Activated CD4-positive, CD25-positive, alpha-beta regulatory T cell (primary cell): ENCODE data around the gene RAB7B.
"Not testable (repeated sequence)": the region's sequence is repeated elsewhere in the genome, so short reads cannot be mapped to it uniquely, and the experiment has no call there.

Experiments used
- DNase-seq, 4 experiments: peaks; one replicate each; lab custom pipeline; 2025; lab: John Stamatoyannopoulos, UW

RAB7B gene, protein sequence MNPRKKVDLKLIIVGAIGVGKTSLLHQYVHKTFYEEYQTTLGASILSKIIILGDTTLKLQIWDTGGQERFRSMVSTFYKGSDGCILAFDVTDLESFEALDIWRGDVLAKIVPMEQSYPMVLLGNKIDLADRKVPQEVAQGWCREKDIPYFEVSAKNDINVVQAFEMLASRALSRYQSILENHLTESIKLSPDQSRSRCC

DNA sequence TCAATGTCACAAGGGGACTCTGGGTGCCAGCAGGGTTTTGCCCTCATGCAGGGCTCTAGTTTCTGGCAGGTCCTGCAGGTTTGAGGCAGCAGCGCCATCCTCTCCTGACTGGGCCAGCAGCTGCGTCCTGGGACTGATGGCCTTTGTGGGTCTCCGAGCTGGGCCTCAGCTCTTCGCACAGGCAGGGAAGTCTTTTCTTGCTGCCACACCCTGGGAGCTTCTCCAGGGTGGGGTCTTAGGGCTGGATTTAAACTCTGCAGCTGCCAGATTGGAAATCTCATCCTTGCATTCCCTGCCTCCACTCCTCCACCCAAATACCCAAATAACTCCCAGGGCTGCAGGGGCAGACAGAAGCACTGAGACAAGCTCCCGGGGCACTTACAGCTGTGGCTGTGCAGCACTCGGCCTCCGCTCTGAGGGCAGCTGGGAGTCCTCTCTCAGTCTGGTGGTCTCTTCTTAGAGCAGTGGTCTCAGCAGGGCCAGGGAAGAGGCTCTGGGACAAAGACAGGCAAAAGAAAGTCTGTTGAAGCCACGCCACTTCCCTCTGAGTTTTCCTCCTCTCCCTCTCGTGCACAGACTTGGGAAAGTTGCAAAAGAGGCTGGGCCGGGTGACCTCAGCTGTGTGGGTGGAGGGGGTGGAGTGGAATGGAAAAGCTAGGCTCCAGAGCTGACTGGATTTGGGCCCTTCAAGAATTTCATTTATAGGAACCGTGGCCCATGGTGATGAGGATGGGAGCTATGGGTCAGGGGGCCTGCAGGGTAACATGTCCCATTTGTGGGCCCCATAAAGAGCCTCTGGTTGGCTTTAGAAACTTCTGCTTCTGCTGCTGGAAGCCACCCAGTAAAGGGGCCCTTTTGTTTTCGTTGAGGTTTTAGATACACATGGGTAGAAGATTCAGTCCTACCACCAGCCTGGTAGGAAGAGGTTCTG lies at the start of gene RAB7B:
Gene RAB7B (minus strand): TSS at position 525 of the 931 bp plus-strand sequence. CDS start 9,260 bp downstream, outside the sequence.
- no peak for DNase-seq

DNA sequence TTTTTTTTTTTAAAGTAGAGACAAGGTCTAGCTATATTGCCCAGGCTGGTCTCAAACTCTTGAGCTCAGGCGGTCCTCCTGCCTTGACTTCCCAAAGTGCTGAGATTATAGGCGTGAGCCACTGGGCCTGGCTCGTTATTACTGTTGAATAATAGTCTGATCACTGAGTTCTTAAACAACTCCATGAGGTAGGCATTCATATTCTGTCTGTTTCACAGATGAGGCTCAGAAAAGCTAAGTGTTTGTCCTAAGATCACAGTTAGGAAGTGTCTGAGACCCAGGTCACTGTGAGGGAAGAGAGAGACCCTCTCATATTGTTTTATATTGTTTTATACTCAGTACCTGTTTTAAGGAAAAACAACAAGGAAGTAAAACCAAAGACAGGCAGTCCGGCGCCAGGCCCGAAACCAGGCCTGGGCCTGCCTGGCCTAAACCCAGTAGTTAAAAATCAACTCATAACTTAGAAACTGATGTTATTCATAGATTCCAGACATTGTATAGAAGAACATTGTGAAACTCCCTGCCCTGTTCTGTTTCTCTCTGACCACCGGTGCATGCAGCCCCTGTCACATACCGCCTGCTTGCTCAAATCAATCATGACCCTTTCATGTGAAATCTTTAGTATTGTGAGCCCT lies 49.2 kb upstream of the RAB7B start:
- not testable (repeated sequence) for DNase-seq

DNA sequence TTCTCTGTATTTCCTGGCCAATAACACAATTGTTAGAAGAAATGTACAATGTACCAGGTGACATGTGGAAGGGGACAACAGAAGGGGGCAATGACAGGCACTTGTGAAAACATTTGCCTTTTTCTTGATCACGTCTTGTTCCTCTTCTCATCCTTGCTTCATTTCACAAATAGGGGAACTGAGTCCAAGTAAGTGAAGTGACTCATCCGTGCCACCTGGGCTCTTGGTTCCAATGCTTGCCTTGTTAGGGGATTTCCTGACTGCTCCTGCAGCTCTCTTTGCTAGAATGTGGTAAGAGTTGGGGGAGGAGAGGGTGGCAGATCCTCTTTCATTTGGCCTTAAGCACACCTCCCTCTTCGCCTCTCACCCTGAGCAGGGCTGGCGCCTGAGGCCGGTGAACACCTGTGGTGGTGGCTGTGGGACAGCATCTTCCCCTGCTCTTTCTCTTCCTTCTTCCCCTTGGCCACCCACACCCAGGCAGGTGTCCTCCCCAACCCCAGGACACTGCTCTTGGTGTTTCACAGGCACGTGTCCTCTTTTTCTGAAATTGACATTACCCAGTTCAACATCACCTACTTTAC lies 47.5 kb upstream of the RAB7B start:
- DNase-seq, result no peak

DNA sequence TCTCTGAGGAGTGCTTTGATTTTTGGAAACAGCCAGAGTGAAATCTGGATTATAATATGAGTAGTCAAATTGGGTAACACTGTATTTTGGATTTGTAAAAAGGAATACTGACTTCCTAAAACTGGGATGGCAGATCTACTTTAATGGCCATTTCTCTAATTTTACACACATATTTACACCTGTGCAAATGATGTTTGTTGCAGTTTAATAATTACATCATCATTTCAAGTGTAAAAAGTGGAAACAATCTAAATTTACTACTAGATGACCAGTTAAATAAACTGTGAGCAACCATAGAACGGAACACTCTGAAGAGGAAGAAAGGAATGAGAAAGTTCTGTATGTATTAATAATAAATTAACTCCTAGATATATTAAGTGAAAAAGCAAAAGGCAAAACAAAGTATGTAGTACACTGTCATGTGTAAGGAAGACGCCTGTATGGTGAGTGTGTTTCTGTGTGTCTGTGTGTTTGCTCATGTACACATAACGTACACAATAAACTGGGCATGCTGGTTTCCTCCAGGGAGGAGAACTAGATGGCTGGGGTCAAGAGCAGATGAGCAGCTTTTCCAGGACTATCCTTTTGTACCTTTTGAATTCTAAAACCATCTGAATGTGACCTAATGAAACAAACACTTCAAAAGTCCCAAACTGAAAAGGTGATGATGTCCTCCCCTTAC lies 46.9 kb upstream of the RAB7B start:
- no peak for DNase-seq

DNA sequence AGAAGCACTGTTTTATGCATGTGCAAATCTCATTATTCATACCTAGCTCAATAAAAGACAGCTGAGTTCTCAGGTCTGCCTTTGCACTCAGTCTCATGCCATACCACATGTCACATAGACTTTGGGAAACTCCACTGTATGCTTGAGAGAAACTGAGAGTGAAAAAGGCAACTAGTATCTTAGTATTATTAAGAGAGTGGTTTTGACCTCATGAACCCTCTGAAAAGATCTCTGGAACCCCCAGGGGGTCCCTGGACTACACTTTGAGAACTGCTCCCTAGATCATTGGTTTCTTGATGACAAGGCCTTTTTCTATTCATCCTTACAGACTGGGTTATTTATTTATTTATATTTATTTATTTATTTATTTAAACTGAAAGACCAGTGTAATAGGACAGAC lies 46.1 kb upstream of the RAB7B start:
- no peak for DNase-seq

DNA sequence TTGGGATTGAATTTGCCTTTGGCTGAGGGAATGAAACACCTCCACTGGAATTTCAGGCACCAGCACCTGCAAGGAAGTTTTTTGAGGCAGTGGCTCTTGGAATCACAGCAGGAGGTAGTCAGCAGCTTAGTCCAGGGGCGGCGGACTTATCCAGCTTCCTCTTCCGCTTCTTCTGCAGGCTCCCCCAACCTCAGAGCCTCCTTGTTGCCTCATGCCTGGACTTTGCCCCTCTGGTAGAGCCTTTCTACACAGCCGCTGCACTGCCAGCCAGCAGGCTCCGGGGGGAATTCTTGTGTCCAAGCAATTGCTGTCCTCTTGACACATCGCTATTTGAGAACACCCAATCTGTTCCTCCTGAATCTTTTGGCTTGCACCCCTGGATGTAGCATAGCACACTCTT lies 45.4 kb upstream of the RAB7B start:
- no peak for DNase-seq

DNA sequence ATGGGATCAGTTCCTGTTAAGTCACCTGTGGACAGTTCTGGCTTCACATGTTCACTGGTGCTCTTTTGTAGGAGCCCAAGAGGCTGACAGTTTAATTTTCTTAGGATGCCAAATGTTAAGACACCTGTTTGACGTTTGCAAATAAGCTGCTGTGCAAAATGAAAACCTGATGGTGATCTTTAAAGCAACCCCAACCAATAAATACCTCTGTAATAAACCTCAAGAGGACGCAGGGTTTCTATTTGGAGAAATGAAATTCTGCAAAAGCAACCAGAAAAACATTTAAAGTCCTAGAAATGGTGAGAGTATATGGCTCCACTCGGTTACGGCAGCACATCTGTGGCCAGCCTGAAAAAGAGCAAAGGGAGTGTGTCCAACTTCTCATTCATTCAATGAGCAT lies 44.1 kb upstream of the RAB7B start:
- DNase-seq, result no peak

DNA sequence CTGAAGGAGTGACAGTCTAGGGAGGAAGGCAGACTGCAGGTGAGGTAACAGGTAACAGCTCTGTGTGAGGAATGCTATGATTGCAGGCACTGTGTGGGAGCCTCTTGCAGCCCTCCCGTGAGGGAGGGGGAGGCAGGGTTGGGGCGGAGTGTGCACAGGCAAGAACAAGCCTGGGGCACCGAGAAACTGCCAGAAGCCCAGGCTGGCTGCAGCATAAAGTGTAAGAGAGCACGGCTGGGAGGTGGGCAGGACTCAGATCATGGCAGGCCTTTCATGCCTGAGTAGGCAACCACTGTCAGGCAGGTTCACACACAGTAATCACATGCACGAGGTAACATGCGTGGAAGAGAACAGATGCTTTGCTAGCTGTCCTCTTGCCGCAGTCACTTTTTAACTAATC lies 38.4 kb upstream of the RAB7B start:
- no peak for DNase-seq

DNA sequence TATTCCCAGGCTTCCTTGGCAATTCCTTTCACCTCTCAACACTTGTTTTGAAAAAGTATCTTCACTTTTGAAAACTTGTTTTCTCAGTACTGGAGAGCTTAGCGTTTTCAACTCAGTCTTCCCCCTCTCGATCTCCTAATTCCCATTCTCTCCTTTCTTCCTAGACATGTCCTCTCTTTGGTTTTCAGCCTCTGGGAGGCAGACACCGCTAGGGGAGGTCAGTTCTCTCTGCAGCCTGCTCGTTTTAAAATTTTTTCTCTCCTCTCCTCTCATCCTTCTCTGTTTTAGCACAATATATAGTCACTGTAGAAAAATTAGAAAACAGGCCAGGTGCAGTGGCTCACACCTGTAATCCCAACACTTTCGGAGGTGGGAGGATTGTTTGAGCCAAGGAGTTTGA lies 37.1 kb upstream of the RAB7B start:
- DNase-seq, result no peak

DNA sequence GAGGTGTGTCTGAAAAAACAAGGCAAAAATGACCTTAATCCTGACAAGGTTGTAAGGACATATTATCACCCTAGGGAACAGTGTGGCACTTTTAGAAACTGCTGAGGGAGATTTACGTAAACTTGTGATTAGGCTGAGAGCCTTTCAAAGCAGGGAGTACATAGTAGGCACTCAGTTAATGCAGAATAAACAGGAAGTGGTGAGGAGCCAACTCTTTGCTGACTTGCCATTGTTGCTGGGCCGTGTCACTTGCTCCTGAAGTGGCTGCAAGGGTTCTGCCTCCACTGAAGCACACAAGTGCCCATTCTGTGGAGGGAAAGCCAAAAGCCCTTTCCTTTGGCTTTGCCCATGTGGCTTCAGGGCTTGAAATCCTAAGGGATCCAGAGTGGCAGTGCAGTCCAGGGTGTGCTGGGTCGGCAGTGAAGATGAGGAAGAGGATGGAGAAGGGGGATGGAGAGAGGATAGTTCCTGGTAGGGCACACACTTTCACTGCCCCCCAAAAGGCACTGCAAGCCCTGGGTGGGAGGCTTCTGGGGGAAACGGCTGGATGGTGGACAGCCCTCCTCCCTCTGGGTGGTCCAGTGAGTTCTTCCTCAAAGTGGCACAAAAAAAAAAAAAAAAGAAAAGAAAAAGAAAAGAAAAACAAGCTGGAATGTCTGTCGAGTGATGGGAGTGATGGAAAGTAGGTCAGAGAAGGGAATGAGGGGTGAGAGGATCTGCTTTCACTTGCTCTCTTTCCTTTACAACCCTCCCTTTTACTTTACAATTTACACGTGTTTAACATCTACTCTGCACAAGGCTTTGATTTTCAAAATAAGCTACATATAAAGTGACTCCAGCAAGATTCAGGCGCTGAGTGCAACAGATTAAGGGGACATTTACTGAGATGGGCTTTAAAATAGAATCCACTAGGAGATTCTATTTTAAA lies 36.1 kb upstream of the RAB7B start:
- DNase-seq, result no peak

DNA sequence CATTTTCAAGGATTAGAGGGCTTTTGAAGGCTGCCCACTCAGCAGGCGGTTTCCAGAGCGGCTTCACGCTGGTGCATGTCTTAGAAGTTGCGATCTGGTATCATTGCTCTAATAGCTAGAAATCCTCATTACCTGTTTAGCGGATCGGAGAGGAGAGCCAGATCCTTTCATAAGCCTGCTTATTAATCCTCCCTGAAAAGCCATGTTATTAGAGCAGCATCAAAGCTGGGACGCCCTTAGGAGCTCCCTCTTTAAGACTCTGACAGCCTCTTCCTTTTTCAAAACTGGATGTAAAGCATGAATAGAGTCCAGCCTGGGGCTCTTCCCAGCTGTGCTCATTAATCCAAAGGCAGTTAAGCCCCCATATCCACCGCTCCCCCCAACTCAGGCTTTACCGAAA lies 34.4 kb upstream of the RAB7B start:
- DNase-seq, result no peak

DNA sequence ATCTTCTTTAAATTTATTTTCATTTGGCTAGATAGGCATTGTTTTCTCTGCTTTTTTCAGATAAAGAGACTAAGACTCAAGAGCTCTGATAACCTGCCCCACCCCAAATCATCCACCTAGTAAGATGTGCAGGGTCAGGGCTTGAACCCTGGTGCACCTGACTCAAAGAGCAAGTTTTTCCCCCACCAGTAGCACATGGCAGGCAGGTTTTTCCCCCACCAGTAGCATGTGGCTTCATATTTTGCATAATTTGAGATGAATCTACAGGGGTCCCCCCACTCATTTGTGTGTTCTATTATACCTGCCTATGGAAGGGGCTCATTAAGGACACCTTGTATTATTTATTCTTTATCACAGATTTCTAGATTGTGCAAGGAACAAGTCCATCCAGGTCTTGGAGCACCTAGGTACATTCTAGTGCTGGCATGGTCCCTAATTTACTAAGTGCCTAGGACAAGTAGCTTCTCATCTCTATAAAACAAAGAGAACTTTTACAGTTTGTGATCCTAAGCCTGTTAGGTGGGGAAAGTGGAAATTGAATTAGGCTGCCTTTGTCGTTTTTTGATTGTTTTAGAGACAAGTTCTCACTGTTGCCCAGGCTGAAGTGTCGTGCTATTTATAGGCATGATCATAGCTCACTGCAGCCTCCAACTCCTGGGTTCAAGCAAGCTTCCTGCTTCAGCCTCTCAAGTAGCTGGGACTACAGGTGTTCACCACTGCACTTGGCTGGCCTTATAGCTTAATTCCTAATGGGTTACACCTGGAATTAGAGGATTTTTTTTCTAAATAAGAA lies 33.7 kb upstream of the RAB7B start:
- DNase-seq, result no peak

DNA sequence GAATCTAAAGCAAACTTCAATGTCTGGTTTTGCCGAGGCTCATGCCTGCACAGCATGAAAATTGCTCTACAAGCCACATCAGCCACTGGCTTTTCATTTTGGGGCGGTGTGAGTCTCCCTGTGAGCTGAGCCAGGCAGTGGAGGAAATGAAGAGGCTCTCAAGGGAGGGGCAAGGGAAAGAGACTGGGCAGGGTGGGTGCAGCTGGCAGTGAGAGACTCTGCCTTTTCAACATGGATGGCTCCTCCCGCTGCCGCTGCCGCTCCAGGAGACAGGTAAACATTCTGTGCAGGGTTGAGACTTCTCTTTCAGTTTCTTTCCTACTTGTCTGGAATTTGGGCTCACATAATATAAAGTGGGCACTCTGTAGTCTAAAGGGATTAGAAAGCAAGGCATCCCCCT lies 31.8 kb upstream of the RAB7B start:
- no peak for DNase-seq

DNA sequence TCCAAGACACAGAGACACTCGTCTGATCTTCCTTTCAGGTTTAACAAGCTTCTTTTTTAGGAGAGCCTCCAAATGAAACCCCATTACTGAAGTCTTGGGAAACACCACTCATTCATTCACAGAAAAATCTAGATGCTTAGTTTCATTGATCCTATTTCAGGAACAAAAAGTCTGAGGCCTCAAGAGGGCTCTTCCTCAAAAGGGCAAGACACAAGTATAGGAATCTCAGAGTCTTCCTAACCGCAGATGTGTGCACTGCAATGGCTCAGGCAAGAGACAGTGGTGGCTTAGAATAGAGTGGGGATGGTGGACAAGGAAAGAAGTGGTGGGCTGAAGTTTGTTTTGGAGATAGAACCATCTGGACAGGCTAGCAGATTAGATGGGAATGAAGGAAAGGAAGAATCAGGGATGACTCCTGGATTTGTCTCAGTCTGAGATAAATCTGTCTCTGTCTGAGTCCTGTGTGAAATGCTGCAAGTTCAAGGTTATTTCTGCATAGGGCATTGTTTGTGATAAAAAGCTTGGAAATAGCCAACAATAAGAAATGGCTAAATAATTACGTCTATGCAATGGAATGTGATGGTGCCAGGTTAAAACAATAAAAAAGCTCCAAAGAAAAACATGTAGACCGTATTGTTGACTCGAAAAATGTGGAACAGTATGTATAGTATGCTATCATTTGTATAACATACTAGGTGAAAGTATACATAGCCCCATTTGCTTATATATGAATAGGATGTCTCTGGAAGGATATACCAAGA lies 29.4 kb upstream of the RAB7B start:
- DNase-seq, result no peak

DNA sequence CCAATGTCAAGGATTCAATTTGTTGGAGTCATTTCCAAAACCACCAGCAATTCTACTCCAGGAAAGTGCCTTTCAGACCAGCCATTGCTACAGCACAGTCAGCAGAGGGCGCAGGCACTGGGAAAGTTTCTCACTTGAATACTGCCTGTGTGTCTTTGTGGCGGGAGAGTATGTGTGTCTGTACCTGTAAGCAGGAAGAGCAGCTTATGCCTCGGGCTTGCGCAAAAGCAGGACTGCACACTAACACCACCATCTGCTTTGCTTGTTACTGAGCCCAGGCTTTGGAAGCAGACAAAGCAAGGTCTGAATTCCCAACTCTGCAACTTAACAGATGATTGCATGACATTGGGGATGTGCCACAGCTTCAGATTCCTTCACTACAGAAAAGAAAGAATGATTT lies 27.5 kb upstream of the RAB7B start:
- peak in 2 of 4 experiments; percentile 28 to 36 for DNase-seq

DNA sequence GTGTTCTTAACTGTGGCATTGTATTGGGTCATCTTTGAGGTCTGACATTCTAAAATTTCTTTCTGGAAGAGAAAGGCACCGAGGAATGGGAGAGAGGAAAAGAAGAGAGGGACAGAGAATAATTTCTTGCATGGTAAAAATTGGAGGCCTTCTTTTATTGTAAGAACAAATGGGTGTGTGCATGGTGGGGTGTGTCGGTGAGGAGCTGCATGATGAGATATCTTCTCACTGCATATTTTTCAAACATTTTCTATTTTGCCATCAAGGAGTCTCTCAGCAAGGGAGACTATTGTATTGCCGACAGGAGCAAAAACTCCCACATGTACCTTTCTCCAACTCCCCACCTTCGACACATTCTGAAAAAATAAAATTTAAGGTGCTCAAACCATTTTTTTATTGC lies 27.0 kb upstream of the RAB7B start:
- no peak for DNase-seq

DNA sequence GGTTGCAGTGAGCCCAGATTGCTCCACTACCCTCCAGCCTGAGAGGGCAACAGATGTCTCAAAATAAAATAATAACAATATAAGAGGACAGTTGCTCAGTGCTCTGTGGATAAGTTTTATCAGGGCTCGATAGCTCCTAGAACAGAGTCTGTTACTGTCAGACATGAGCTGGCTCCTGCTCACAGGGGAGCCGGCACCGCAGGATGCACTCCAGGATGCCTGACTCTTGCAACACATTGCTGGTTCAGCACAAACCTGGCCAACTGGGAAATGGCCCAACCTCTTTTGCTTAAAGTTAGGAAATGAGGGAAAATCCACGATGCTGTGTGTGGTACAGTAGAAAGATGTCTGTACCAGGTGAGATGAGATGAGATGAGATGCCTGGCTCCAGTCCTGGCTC lies 26.3 kb upstream of the RAB7B start:
- no peak for DNase-seq

DNA sequence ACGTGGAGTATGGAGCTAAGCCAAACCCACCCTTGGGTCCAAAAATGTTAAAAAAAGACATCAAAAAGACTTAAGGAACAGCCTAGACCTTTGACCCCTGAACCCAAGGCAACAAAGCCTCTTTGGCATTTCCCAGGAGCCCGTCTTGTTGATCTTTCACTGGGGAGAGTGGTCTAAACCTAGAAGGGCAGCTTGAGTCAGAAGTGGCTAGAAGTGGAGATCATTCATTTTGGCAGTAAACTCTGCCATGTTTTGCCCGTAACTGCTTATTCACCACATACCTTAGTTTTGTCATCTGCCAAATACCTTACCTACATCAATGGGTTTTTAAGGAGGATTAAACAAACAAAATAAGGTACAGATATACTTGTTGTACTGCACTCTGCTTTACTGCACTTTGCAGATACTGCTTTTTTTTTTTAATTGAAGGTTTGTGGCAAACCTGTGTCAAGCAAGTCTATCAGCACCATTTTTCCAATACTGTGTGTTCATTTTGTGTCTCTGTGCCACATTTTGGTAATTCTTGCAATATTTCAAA lies 22.2 kb upstream of the RAB7B start:
- DNase-seq, result no peak

DNA sequence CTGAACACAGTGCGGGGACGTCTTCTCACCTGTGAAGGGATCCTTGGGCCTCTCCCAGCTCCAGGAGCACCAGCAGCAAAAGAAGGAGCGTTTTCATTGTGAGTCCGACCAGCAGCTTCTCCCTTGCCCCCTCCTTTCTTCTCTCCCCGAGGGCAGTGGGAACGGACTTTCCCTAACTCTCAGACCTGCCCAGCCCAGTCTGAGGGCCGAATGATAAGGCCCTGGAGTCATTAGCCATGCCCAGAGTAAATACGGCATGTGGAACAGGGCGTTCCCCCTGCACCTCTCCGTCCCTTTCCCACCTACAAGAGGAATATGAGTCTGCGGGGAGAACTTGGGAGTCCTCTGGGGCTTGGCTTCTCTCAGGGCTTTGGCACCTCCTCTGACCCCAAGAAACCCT lies 20.5 kb upstream of the RAB7B start, which contains the start of gene CTSE:
Gene CTSE (minus strand): TSS at position 201 of the 400 bp plus-strand sequence. CDS start 104 bp downstream, at position 97.
- DNase-seq, result no peak
